CD14-positive monocyte (primary cell): ENCODE results near the gene THBS2. TPM values are rescaled to one million over a fixed set of nuclear protein-coding genes. Genes with fewer than 3 reads are reported as not detected.

Experiments used
- DNase-seq, 3 donors: peaks; one replicate each; pipeline ENCODE4 v3.0.0-alpha.2; 2011 to 2022
- H2AFZ ChIP-seq: 2 replicates; pipeline ENCODE4 v1.6.0; 2012; ENCODE audit warnings: mild to moderate bottlenecking, low read depth, low read length, inconsistent platforms; ENCODE audit not compliant: insufficient read depth, poor library complexity, severe bottlenecking
- H3K27ac ChIP-seq, 2 donors: 1 replicate in 1 of 2; 2 replicates in 1 of 2; pipeline ENCODE4 v1.5.1; 2012 to 2013; ENCODE audit warnings: low read length in 2 of 2, control low read depth in 1 of 2, inconsistent platforms in 1 of 2, low read depth in 1 of 2, mild to moderate bottlenecking in 1 of 2
- H3K27me3 ChIP-seq, 2 donors: one replicate each; pipeline versions ENCODE4 v1.6.0 to v1.6.1; 2011 to 2013; ENCODE audit warnings: low read length in 2 of 2; ENCODE audit not compliant: control insufficient read depth in 2 of 2, insufficient read depth in 2 of 2
- H3K36me3 ChIP-seq, 2 donors: replicated peaks in 1 of 2; 1 replicate in 1 of 2; 2 replicates in 1 of 2; pipeline versions ENCODE4 v1.5.1 to v1.6.1; 2012 to 2013; ENCODE audit warnings: low read length in 2 of 2, control low read depth in 1 of 2, inconsistent platforms in 1 of 2, mild to moderate bottlenecking in 1 of 2; ENCODE audit not compliant: insufficient read depth in 2 of 2, control insufficient read depth in 1 of 2
- H3K4me1 ChIP-seq, 2 donors: 1 replicate in 1 of 2; 2 replicates in 1 of 2; pipeline versions ENCODE4 v1.5.1 to v1.6.1; 2012 to 2013; ENCODE audit warnings: low read length in 2 of 2, control low read depth in 1 of 2, inconsistent platforms in 1 of 2, mild to moderate bottlenecking in 1 of 2, moderate library complexity in 1 of 2; ENCODE audit not compliant: insufficient read depth in 2 of 2, control insufficient read depth in 1 of 2
- H3K4me2 ChIP-seq: replicated peaks from 2 replicates; pipeline ENCODE3; 2012; ENCODE audit warnings: low read length, moderate library complexity, mild to moderate bottlenecking; ENCODE audit not compliant: poor library complexity, severe bottlenecking; ENCODE audit errors: extremely low read depth
- H3K4me3 ChIP-seq, 3 experiments: fragments of 200-600 bp in 1 of 3; sonication (generic) in 1 of 3; replicated peaks in 1 of 3; 1 replicate in 2 of 3; 2 replicates in 1 of 3; pipeline ENCODE4 v1.5.1; 2011 to 2013; ENCODE audit warnings: low read length in 3 of 3, mild to moderate bottlenecking in 3 of 3, control low read depth in 2 of 3, low read depth in 2 of 3, inconsistent platforms in 1 of 3, moderate library complexity in 1 of 3
- H3K79me2 ChIP-seq: 2 replicates; pipeline ENCODE4 v1.6.0; 2012; ENCODE audit warnings: mild to moderate bottlenecking, control low read depth, inconsistent platforms, low read length, moderate library complexity; ENCODE audit not compliant: insufficient read depth
- H3K9ac ChIP-seq: 2 replicates; pipeline ENCODE4 v1.6.0; 2017; ENCODE audit warnings: low read length, mild to moderate bottlenecking; ENCODE audit not compliant: insufficient read depth, poor library complexity, severe bottlenecking
- H3K9me3 ChIP-seq, 2 donors: replicated peaks in 1 of 2; 1 replicate in 1 of 2; 2 replicates in 1 of 2; pipeline versions ENCODE4 v1.5.1 to v1.6.1; 2012 to 2013; ENCODE audit warnings: low read length in 2 of 2, control low read depth in 1 of 2; ENCODE audit not compliant: control insufficient read depth in 1 of 2, insufficient read depth in 1 of 2
- H4K20me1 ChIP-seq: 2 replicates; pipeline ENCODE4 v1.6.0; 2012; ENCODE audit warnings: mild to moderate bottlenecking, low read length, control low read depth, moderate library complexity; ENCODE audit not compliant: insufficient read depth
- H3K27ac Mint-ChIP-seq, 7 donors: one replicate each; pipeline ENCODE4 v1.8.0; 2020; ENCODE audit warnings: mild to moderate bottlenecking in 7 of 7, mixed read lengths in 7 of 7, moderate library complexity in 6 of 7, inconsistent platforms in 2 of 7
- H3K27me3 Mint-ChIP-seq, 3 donors: one replicate each; pipeline ENCODE4 v1.8.0; 2021 to 2022; ENCODE audit warnings: low read depth in 3 of 3, mild to moderate bottlenecking in 3 of 3, mixed read lengths in 3 of 3, moderate library complexity in 3 of 3, inconsistent platforms in 1 of 3
- H3K36me3 Mint-ChIP-seq, 2 donors: one replicate each; pipeline ENCODE4 v1.8.0; 2020; ENCODE audit warnings: mixed read lengths in 2 of 2, inconsistent platforms in 1 of 2, mild to moderate bottlenecking in 1 of 2
- H3K4me1 Mint-ChIP-seq: one replicate; pipeline ENCODE4 v1.8.0; 2020; ENCODE audit warnings: mild to moderate bottlenecking, mixed read lengths
- H3K4me3 Mint-ChIP-seq, 2 donors: one replicate each; pipeline ENCODE4 v1.8.0; 2020; ENCODE audit warnings: mild to moderate bottlenecking in 2 of 2, mixed read lengths in 2 of 2, moderate library complexity in 1 of 2
- H3K9me3 Mint-ChIP-seq, 7 donors: one replicate each; pipeline ENCODE4 v1.8.0; 2020 to 2022; ENCODE audit warnings: mixed read lengths in 7 of 7, mild to moderate bottlenecking in 6 of 7, moderate library complexity in 6 of 7, inconsistent platforms in 2 of 7
- WGBS: methylation state at CpG from one replicate; pipeline ENCODE4 v1.1.5; 2013; ENCODE audit warnings: missing lambda C conversion rate; ENCODE audit not compliant: insufficient coverage; 5-methylcytosine and 5-hydroxymethylcytosine counted together
- intact Hi-C, 2 donors: fragments of 100-400 bp; cut with micrococcal nuclease; formaldehyde crosslinking; loops; one replicate each; pipeline versions ENCODE4 v1.15.0 to v1.15.1; 2023
- polyA plus RNA-seq, 3 donors: library from polyadenylated mRNA; depleted of rRNA in 1 of 3; unstranded in 2 of 3; stranded (reverse) in 1 of 3; fragments of 300-500 nt in 2 of 3; fragments of >200 nt in 1 of 3; fragmentation: Illumina TruSeq in 2 of 3; gene quantifications; 1 replicate in 2 of 3; 2 replicates in 1 of 3; pipeline ENCODE4 v1.2.3, GENCODE V29; 2012 to 2021
- TF ChIP-seq, protein P1 (sequence below): fragments of 200-600 bp; IDR thresholded peaks from one replicate; pipeline ENCODE4 v1.8.0; 2022; ENCODE audit warnings: antibody characterized with exemption, mild to moderate bottlenecking

Gene THBS2
- polyA plus RNA-seq, 3 donors = 0.01 to 0.03 TPM; not detected in 1

DNA sequence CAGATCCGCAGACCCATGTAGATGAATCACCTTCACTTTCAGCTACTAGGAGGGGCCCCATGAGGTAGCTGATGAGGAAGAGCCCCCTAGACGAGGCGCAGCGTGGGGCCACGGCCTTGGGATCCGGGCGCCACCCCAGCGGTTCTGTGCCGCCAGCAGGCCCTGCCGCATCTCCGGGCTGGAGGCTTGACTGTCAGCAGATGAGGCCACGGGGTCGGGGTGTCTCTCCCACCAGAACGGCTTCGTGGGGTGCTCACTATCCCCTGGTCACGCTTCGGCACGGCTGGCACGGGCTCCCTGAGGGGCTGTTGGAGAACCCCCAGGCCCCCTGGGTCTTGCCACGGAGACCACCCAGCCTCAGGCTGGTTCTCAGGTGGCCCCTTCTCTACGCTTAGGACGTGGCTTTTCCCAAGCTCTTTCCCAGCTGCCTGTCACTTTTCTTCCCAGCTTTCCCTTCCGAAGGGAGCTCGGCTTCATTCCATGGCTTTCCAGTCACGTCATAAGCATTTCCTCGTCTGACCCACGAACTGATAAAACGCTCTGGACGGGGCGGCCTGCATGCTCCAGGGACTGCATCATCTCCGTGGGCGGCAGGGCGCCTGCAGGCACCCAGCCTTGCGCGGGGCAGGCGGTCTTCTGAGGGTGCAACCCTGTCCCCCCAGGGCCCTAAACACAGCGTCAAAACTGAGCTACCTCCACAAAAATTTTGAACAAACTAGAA is 85.9 kb downstream of the THBS2 start:
- Mint-ChIP-seq H3K27ac (no peak overlapping the region), H3K9me3 (peaks cover 0 to 3% (median 0%) of the 10 kb centered on the region in 7 donors), H3K36me3 (no peaks in the 10 kb centered on the region), H3K4me1 (peaks cover 12% of the 10 kb centered on the region), H3K4me3 (no peak overlapping the region), H3K27me3 (peaks cover 0 to 5% (median 2%) of the 10 kb centered on the region in 3 donors)
- TF ChIP-seq, protein P1, sequence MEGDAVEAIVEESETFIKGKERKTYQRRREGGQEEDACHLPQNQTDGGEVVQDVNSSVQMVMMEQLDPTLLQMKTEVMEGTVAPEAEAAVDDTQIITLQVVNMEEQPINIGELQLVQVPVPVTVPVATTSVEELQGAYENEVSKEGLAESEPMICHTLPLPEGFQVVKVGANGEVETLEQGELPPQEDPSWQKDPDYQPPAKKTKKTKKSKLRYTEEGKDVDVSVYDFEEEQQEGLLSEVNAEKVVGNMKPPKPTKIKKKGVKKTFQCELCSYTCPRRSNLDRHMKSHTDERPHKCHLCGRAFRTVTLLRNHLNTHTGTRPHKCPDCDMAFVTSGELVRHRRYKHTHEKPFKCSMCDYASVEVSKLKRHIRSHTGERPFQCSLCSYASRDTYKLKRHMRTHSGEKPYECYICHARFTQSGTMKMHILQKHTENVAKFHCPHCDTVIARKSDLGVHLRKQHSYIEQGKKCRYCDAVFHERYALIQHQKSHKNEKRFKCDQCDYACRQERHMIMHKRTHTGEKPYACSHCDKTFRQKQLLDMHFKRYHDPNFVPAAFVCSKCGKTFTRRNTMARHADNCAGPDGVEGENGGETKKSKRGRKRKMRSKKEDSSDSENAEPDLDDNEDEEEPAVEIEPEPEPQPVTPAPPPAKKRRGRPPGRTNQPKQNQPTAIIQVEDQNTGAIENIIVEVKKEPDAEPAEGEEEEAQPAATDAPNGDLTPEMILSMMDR = no peak
- H3K27ac ChIP-seq = no peak overlapping the region
- no peaks in the 10 kb centered on the region for H3K27me3 ChIP-seq
- no peak overlapping the region for H3K4me3 ChIP-seq
- intact Hi-C loops = no loop called here
- H3K4me2 ChIP-seq = no peak overlapping the region
- no peak for DNase-seq
- WGBS = 97% methylated on average over 33 of the region's 37 CpGs
- H3K36me3 ChIP-seq = no peaks in the 10 kb centered on the region
- no peaks in the 10 kb centered on the region for H4K20me1 ChIP-seq
- H3K4me1 ChIP-seq = no peaks in the 10 kb centered on the region
- H3K9ac ChIP-seq = no peak overlapping the region
- no peak overlapping the region for H2AFZ ChIP-seq
- no peaks in the 10 kb centered on the region for H3K9me3 ChIP-seq
- H3K79me2 ChIP-seq = no peaks in the 10 kb centered on the region

DNA sequence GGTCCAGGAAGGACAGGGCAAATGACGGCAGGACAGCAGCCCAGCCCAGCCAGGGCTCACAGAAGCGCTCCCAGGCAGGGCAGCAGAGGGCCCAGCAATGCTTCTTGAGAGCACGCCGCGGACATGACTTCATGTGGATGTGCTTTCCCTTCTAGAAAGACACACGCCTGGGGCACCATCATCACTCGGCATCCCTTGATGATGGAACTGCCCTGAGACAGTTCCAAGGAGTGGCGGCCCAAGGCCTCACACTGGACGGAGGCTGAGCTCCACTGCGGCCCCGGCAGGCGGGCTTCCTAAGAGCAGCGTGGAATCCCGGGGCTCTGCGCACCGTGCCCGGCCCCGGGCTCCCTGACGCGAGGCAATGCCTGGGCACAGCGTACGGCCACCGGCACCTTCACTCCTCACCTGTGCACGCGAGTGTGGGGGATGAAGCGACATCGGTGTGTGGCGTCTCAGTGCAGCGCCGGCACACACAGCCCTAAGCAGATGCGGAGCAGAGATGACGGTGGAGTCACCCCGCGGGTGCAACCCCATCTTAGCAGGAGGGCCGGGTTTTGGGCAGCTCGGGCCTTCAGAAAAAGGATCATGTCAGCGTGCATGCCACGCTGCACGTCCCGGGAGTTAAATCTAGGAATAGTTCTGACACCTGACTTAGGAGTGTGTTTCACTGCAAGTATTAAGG is 86.6 kb downstream of the THBS2 start:
- peaks cover 0 to 3% (median 0%) of the 10 kb centered on the region in 7 donors for H3K9me3 Mint-ChIP-seq
- Histone ChIP-seq H3K4me2 (no peak overlapping the region), H3K9ac (no peak overlapping the region), H3K4me3 (no peak overlapping the region), H3K79me2 (no peaks in the 10 kb centered on the region), H2AFZ (no peak overlapping the region), H4K20me1 (no peaks in the 10 kb centered on the region), H3K27me3 (no peaks in the 10 kb centered on the region), H3K27ac (no peak overlapping the region), H3K4me1 (no peaks in the 10 kb centered on the region), H3K36me3 (no peaks in the 10 kb centered on the region), H3K9me3 (no peaks in the 10 kb centered on the region)
- H3K27me3 Mint-ChIP-seq = peaks cover 0 to 8% (median 2%) of the 10 kb centered on the region in 3 donors
- H3K4me3 Mint-ChIP-seq = no peak overlapping the region
- intact Hi-C loops = no loop called here
- TF ChIP-seq, protein P1 = no peak
- no peak for DNase-seq
- WGBS = 96% methylated on average over 36 of the region's 40 CpGs
- no peaks in the 10 kb centered on the region for H3K36me3 Mint-ChIP-seq
- H3K4me1 Mint-ChIP-seq = peaks cover 7% of the 10 kb centered on the region
- H3K27ac Mint-ChIP-seq = peak overlapping the region in 2 of 7 donors; percentile 30 to 61
